MM.1S (cell line): ENCODE measurements around the gene KRTAP24-1.

Experiments used
- DNase-seq: peaks from one replicate; pipeline ENCODE4 v3.0.0-alpha.2; 2015
- H2AFZ ChIP-seq: fragments of 300-600 bp; sonication (generic); 2 replicates; pipeline ENCODE4 v1.6.0; 2016; ENCODE audit warnings: antibody characterized with exemption, low read length
- H3F3A ChIP-seq: fragments of 300-600 bp; sonication (generic); 2 replicates; pipeline ENCODE4 v1.6.1; 2016; ENCODE audit warnings: mild to moderate bottlenecking, antibody characterized with exemption, low read length, moderate library complexity, mixed read lengths; ENCODE audit not compliant: insufficient read depth
- H3K27ac ChIP-seq: fragments of 300-600 bp; sonication (generic); 2 replicates; pipeline ENCODE4 v1.5.1; 2016; ENCODE audit warnings: mild to moderate bottlenecking, low read length
- H3K27me3 ChIP-seq: fragments of 300-600 bp; sonication (generic); replicated peaks from 2 replicates; pipeline ENCODE4 v1.6.0; 2016; ENCODE audit warnings: low read length; ENCODE audit not compliant: insufficient read depth
- H3K36me3 ChIP-seq: fragments of 300-600 bp; sonication (generic); replicated peaks from 2 replicates; pipeline ENCODE4 v1.6.1; 2016; ENCODE audit warnings: mild to moderate bottlenecking, low read length, mixed read lengths; ENCODE audit not compliant: insufficient read depth
- H3K4me1 ChIP-seq: fragments of 300-600 bp; sonication (generic); 2 replicates; pipeline ENCODE4 v1.6.1; 2016; ENCODE audit warnings: low read length, mixed read lengths
- H3K4me2 ChIP-seq: fragments of 300-600 bp; sonication (generic); 2 replicates; pipeline ENCODE4 v1.6.0; 2016; ENCODE audit warnings: low read depth, low read length
- H3K4me3 ChIP-seq: fragments of 300-600 bp; sonication (generic); 2 replicates; pipeline ENCODE4 v1.5.1; 2016; ENCODE audit warnings: low read length, mixed read lengths
- H3K79me2 ChIP-seq: fragments of 300-600 bp; sonication (generic); 2 replicates; pipeline ENCODE4 v1.6.1; 2016; ENCODE audit warnings: mixed run types, low read length, mixed read lengths
- H3K9ac ChIP-seq: fragments of 300-600 bp; sonication (generic); 2 replicates; pipeline ENCODE4 v1.6.1; 2016; ENCODE audit warnings: low read length, mixed read lengths
- H3K9me2 ChIP-seq: fragments of 300-600 bp; sonication (generic); replicated peaks from 2 replicates; pipeline ENCODE4 v1.6.1; 2016; ENCODE audit warnings: mild to moderate bottlenecking, low read length, mixed read lengths; ENCODE audit not compliant: insufficient read depth
- H3K9me3 ChIP-seq: fragments of 300-600 bp; sonication (generic); replicated peaks from 2 replicates; pipeline ENCODE4 v1.6.1; 2016; ENCODE audit warnings: mild to moderate bottlenecking, low read length, mixed read lengths; ENCODE audit not compliant: insufficient read depth
- H4K20me1 ChIP-seq: fragments of 300-600 bp; sonication (generic); 2 replicates; pipeline ENCODE4 v1.6.1; 2016; ENCODE audit warnings: mild to moderate bottlenecking, low read length, moderate library complexity, mixed read lengths; ENCODE audit not compliant: insufficient read depth
- EZH2 ChIP-seq: fragments of 300-600 bp; sonication (generic); optimal IDR thresholded peaks from 2 replicates; pipeline ENCODE3; 2017; ENCODE audit warnings: low read depth, mild to moderate bottlenecking, antibody characterized with exemption, low read length, mixed read lengths
- EZH2phosphoT487 ChIP-seq: fragments of 300-600 bp; sonication (generic); IDR thresholded peaks from 2 replicates; pipeline ENCODE4 v1.6.1; 2018; ENCODE audit warnings: antibody characterized with exemption, low read length
- TF ChIP-seq, protein P1 (sequence below): fragments of 300-600 bp; sonication (generic); IDR thresholded peaks from 2 replicates; pipeline ENCODE4 v1.5.1; 2016; ENCODE audit warnings: antibody characterized with exemption, low read length, mixed read lengths

Gene KRTAP24-1

DNA sequence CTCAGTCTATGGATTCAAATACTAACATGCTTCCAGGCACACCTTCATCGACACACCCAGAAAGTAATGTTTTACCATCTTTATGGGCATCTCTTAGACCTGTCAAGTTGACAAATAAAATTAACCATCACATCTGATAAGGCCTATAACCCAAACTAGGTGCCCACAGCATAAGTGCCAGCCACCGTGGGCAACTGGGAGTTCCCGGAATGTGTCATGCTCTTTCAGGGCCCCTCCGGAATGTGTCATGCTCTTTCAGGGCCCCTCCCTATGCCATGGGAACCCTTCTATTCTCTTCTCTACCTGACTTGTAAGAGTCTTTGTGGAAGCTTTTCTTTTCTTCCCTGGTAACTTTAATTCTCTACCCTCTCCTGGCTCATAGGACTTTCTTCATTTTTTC lies 26.6 kb downstream of the KRTAP24-1 start:
- TF ChIP-seq EZH2phosphoT487, result no peak
- TF ChIP-seq EZH2, result no peak
- TF ChIP-seq, protein P1, sequence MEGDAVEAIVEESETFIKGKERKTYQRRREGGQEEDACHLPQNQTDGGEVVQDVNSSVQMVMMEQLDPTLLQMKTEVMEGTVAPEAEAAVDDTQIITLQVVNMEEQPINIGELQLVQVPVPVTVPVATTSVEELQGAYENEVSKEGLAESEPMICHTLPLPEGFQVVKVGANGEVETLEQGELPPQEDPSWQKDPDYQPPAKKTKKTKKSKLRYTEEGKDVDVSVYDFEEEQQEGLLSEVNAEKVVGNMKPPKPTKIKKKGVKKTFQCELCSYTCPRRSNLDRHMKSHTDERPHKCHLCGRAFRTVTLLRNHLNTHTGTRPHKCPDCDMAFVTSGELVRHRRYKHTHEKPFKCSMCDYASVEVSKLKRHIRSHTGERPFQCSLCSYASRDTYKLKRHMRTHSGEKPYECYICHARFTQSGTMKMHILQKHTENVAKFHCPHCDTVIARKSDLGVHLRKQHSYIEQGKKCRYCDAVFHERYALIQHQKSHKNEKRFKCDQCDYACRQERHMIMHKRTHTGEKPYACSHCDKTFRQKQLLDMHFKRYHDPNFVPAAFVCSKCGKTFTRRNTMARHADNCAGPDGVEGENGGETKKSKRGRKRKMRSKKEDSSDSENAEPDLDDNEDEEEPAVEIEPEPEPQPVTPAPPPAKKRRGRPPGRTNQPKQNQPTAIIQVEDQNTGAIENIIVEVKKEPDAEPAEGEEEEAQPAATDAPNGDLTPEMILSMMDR, result no peak
- H3K4me3 ChIP-seq, result no peak overlapping the region
- no peaks in the 10 kb centered on the region for H3K27me3 ChIP-seq
- no peak overlapping the region for H3K9ac ChIP-seq
- DNase-seq, result no peak
- H3K36me3 ChIP-seq, result no peaks in the 10 kb centered on the region
- H3K9me3 ChIP-seq, result no peaks in the 10 kb centered on the region
- H3F3A ChIP-seq, result no peaks in the 10 kb centered on the region
- no peaks in the 10 kb centered on the region for H3K4me1 ChIP-seq
- no peaks in the 10 kb centered on the region for H3K9me2 ChIP-seq
- no peak overlapping the region for H2AFZ ChIP-seq
- H4K20me1 ChIP-seq, result no peaks in the 10 kb centered on the region
- H3K27ac ChIP-seq, result no peak overlapping the region
- H3K79me2 ChIP-seq, result no peaks in the 10 kb centered on the region
- no peak overlapping the region for H3K4me2 ChIP-seq

GRCh38 chr21:30255679-30256078 lies 27.1 kb downstream of the KRTAP24-1 start:
- no peak overlapping the region for H3K9ac ChIP-seq
- H3K27ac ChIP-seq, result no peak overlapping the region
- no peaks in the 10 kb centered on the region for H3K27me3 ChIP-seq
- H4K20me1 ChIP-seq, result no peaks in the 10 kb centered on the region
- H3K4me2 ChIP-seq, result no peak overlapping the region
- H3K9me2 ChIP-seq, result no peaks in the 10 kb centered on the region
- no peak overlapping the region for H3K4me3 ChIP-seq
- no peaks in the 10 kb centered on the region for H3K36me3 ChIP-seq
- H3F3A ChIP-seq, result no peaks in the 10 kb centered on the region
- no peak overlapping the region for H2AFZ ChIP-seq
- no peaks in the 10 kb centered on the region for H3K79me2 ChIP-seq
- no peaks in the 10 kb centered on the region for H3K9me3 ChIP-seq
- TF ChIP-seq EZH2phosphoT487 (no peak), EZH2 (no peak)
- TF ChIP-seq, protein P1, result no peak
- no peaks in the 10 kb centered on the region for H3K4me1 ChIP-seq
- no peak for DNase-seq

GRCh38 chr21:30251781-30252180 lies 31.0 kb downstream of the KRTAP24-1 start:
- no peaks in the 10 kb centered on the region for H3K27me3 ChIP-seq
- no peak overlapping the region for H3K27ac ChIP-seq
- no peaks in the 10 kb centered on the region for H3K4me1 ChIP-seq
- no peak overlapping the region for H3K4me3 ChIP-seq
- H3K9me2 ChIP-seq, result no peaks in the 10 kb centered on the region
- DNase-seq, result no peak
- H3F3A ChIP-seq, result no peaks in the 10 kb centered on the region
- no peaks in the 10 kb centered on the region for H3K36me3 ChIP-seq
- no peak overlapping the region for H3K9ac ChIP-seq
- no peak overlapping the region for H3K4me2 ChIP-seq
- no peak for TF ChIP-seq EZH2
- TF ChIP-seq, protein P1, result no peak
- no peak for TF ChIP-seq EZH2phosphoT487
- no peaks in the 10 kb centered on the region for H3K79me2 ChIP-seq
- H3K9me3 ChIP-seq, result no peaks in the 10 kb centered on the region
- H4K20me1 ChIP-seq, result no peaks in the 10 kb centered on the region
- H2AFZ ChIP-seq, result no peak overlapping the region

GRCh38 chr21:30249936-30250335 lies 32.8 kb downstream of the KRTAP24-1 start:
- DNase-seq, result no peak
- no peak overlapping the region for H3K4me3 ChIP-seq

More at GRCh38 chr21:30249936-30250335, 32.8 kb downstream of the KRTAP24-1 start:
- TF ChIP-seq EZH2, result no peak
- TF ChIP-seq, protein P1, result no peak
- no peak for TF ChIP-seq EZH2phosphoT487
- H3K9me2 ChIP-seq, result no peaks in the 10 kb centered on the region
- H3K9ac ChIP-seq, result no peak overlapping the region
- H3K79me2 ChIP-seq, result no peaks in the 10 kb centered on the region
- no peaks in the 10 kb centered on the region for H3K36me3 ChIP-seq
- H3K27ac ChIP-seq, result no peak overlapping the region
- H3F3A ChIP-seq, result no peaks in the 10 kb centered on the region
- no peaks in the 10 kb centered on the region for H3K27me3 ChIP-seq
- no peak overlapping the region for H2AFZ ChIP-seq
- H3K9me3 ChIP-seq, result no peaks in the 10 kb centered on the region
- H3K4me1 ChIP-seq, result no peaks in the 10 kb centered on the region
- no peak overlapping the region for H3K4me2 ChIP-seq
- H4K20me1 ChIP-seq, result no peaks in the 10 kb centered on the region
